Panc1 (cell line): ENCODE data around the gene RAB22A.

Experiments
- POLR2AphosphoS5 ChIP-seq: IDR thresholded peaks from 2 replicates; pipeline ENCODE4 v1.6.1; 2012; ENCODE audit warnings: mild to moderate bottlenecking, low read depth, low read length, moderate library complexity
- SIN3A ChIP-seq: IDR thresholded peaks from 2 replicates; pipeline ENCODE4 v1.6.1; 2012; ENCODE audit warnings: low read depth, mild to moderate bottlenecking, low read length, moderate library complexity, borderline replicate concordance; ENCODE audit not compliant: insufficient read depth
- TF ChIP-seq, protein P1 (sequence below), 2 experiments: IDR thresholded peaks; 2 replicates each; pipeline ENCODE4 v1.6.1; 2011 to 2012; ENCODE audit warnings: low read depth in 2 of 2, control low read depth in 1 of 2, low read length in 1 of 2, mild to moderate bottlenecking in 1 of 2, moderate library complexity in 1 of 2; ENCODE audit not compliant: insufficient read depth in 1 of 2
- TF ChIP-seq, protein P2 (sequence below): fragments of 450-650 bp; IDR thresholded peaks from 2 replicates; pipeline ENCODE4 v1.5.1; 2017; ENCODE audit warnings: mild to moderate bottlenecking

DNA sequence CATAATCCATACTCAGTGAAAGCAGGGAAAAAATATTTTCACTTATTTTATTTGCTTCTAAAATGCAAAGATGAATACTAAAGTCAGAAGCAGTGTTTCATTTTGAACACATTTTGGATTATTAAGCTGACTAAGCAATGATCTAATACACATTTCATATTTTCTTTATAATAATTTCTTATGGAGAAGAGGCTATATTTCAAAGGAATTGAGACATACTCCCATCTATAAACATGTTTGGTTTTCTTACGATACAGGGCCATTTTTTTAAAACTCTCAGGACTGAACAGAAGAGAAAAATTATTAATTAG lies 52.6 kb downstream of the RAB22A start:
- TF ChIP-seq, protein P1, sequence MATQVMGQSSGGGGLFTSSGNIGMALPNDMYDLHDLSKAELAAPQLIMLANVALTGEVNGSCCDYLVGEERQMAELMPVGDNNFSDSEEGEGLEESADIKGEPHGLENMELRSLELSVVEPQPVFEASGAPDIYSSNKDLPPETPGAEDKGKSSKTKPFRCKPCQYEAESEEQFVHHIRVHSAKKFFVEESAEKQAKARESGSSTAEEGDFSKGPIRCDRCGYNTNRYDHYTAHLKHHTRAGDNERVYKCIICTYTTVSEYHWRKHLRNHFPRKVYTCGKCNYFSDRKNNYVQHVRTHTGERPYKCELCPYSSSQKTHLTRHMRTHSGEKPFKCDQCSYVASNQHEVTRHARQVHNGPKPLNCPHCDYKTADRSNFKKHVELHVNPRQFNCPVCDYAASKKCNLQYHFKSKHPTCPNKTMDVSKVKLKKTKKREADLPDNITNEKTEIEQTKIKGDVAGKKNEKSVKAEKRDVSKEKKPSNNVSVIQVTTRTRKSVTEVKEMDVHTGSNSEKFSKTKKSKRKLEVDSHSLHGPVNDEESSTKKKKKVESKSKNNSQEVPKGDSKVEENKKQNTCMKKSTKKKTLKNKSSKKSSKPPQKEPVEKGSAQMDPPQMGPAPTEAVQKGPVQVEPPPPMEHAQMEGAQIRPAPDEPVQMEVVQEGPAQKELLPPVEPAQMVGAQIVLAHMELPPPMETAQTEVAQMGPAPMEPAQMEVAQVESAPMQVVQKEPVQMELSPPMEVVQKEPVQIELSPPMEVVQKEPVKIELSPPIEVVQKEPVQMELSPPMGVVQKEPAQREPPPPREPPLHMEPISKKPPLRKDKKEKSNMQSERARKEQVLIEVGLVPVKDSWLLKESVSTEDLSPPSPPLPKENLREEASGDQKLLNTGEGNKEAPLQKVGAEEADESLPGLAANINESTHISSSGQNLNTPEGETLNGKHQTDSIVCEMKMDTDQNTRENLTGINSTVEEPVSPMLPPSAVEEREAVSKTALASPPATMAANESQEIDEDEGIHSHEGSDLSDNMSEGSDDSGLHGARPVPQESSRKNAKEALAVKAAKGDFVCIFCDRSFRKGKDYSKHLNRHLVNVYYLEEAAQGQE (IDR thresholded peaks at IDR 0.05; ENCODE audit: insufficient read depth in 1 of 2, low read depth in 2 of 2, low read length in 1 of 2) = no peak
- TF ChIP-seq, protein P2, sequence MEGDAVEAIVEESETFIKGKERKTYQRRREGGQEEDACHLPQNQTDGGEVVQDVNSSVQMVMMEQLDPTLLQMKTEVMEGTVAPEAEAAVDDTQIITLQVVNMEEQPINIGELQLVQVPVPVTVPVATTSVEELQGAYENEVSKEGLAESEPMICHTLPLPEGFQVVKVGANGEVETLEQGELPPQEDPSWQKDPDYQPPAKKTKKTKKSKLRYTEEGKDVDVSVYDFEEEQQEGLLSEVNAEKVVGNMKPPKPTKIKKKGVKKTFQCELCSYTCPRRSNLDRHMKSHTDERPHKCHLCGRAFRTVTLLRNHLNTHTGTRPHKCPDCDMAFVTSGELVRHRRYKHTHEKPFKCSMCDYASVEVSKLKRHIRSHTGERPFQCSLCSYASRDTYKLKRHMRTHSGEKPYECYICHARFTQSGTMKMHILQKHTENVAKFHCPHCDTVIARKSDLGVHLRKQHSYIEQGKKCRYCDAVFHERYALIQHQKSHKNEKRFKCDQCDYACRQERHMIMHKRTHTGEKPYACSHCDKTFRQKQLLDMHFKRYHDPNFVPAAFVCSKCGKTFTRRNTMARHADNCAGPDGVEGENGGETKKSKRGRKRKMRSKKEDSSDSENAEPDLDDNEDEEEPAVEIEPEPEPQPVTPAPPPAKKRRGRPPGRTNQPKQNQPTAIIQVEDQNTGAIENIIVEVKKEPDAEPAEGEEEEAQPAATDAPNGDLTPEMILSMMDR = no peak
- TF ChIP-seq POLR2AphosphoS5 (no peak), SIN3A (no peak)
